Measurements from ENCODE around the gene EIF1AD.

EIF1AD gene

DNA sequence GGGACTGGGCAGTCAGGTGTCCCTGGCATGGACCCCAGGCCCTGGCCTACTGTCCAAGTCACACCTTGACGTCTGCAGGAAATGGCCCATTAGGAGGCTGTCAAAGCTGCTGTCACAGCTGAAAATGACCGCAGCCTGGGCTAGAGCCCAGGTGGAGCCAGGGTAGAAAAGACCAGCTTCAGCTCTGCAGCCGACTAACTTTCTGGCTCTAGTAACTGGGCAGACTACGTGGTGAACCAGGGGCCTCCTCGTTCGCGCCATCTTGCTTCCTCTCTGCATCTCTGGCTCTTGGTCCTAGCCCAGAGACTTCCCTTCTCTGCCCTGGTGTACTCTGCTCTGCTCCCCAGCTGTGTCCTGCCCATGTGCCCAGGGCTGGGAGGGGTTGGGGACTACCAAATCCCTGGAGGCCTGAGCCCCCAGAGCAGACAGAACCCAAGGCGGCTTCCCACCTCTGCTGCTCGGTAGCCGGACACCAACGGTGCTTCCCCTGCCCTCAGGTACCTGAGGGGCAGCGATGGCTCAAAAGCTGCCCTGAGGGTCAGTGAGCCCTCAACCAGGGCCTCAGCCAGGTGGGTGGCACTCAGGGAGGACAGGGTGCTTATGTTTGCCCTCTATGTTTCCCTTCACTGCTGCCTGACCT, 20.7 kb downstream of the EIF1AD start:
- no peaks in the 10 kb centered on the region for H4K20me1 ChIP-seq (ENCODE audit: insufficient read depth)
- no peaks in the 10 kb centered on the region for H3K27me3 ChIP-seq (ENCODE audit: insufficient read depth, low read depth)

DNA sequence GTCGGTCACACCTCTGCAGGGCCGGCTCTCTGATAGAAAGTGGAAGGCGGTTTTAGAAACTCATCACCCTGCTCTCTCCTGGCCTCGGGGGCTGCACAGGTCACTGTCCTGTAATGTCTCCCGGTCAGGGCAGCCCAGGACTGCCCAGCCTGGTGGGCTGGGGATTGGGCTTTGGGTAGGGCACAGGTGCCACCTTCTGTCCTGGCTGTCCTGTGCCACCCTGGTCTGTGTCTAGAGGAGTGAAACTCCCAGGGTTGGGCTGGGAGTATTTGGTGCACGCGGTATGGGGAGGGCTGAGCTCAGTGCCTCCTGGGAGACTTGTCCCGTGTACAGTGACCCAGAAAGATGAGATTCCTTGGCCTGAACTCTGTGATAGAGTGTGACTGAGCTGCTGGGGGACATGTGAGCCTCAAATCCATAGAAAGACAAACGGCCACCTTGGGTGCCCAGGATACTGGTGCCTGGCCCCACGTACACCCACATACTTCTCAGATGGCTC, 22.6 kb downstream of the EIF1AD start:
- Histone ChIP-seq H3K27ac (no peak overlapping the region), H3K79me2 (ENCODE audit: insufficient read depth, low read depth) (no peaks in the 10 kb centered on the region), H3K4me1 (ENCODE audit: low read depth, poor library complexity, severe bottlenecking) (no peaks in the 10 kb centered on the region), H3K36me3 (ENCODE audit: insufficient read depth) (no peaks in the 10 kb centered on the region), H4K20me1 (ENCODE audit: insufficient read depth) (no peaks in the 10 kb centered on the region), H3K9ac (no peak overlapping the region), H2AFZ (ENCODE audit: low read depth) (no peak overlapping the region), H3K4me3 (IDR thresholded peaks at IDR 0.05; ENCODE audit: insufficient read depth, low read depth, low read length) (no peak overlapping the region), H3K27me3 (ENCODE audit: insufficient read depth, low read depth) (no peaks in the 10 kb centered on the region), H3K4me2 (no peak overlapping the region)
- TF ChIP-seq, protein P1, sequence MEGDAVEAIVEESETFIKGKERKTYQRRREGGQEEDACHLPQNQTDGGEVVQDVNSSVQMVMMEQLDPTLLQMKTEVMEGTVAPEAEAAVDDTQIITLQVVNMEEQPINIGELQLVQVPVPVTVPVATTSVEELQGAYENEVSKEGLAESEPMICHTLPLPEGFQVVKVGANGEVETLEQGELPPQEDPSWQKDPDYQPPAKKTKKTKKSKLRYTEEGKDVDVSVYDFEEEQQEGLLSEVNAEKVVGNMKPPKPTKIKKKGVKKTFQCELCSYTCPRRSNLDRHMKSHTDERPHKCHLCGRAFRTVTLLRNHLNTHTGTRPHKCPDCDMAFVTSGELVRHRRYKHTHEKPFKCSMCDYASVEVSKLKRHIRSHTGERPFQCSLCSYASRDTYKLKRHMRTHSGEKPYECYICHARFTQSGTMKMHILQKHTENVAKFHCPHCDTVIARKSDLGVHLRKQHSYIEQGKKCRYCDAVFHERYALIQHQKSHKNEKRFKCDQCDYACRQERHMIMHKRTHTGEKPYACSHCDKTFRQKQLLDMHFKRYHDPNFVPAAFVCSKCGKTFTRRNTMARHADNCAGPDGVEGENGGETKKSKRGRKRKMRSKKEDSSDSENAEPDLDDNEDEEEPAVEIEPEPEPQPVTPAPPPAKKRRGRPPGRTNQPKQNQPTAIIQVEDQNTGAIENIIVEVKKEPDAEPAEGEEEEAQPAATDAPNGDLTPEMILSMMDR (conservative IDR thresholded peaks at IDR 0.05; ENCODE audit: low read depth, low read length) = no peak

More for the DNA sequence above, 20.7 kb downstream of the EIF1AD start:
- Histone ChIP-seq H3K4me1 (ENCODE audit: low read depth, poor library complexity, severe bottlenecking) (no peaks in the 10 kb centered on the region), H3K79me2 (ENCODE audit: insufficient read depth, low read depth) (no peaks in the 10 kb centered on the region), H3K36me3 (ENCODE audit: insufficient read depth) (no peaks in the 10 kb centered on the region), H3K4me2 (no peak overlapping the region), H2AFZ (ENCODE audit: low read depth) (no peak overlapping the region), H3K27ac (no peak overlapping the region), H3K9ac (no peak overlapping the region), H3K4me3 (IDR thresholded peaks at IDR 0.05; ENCODE audit: insufficient read depth, low read depth, low read length) (no peak overlapping the region)
- TF ChIP-seq, protein P1 (conservative IDR thresholded peaks at IDR 0.05; ENCODE audit: low read depth, low read length) = no peak

DNA sequence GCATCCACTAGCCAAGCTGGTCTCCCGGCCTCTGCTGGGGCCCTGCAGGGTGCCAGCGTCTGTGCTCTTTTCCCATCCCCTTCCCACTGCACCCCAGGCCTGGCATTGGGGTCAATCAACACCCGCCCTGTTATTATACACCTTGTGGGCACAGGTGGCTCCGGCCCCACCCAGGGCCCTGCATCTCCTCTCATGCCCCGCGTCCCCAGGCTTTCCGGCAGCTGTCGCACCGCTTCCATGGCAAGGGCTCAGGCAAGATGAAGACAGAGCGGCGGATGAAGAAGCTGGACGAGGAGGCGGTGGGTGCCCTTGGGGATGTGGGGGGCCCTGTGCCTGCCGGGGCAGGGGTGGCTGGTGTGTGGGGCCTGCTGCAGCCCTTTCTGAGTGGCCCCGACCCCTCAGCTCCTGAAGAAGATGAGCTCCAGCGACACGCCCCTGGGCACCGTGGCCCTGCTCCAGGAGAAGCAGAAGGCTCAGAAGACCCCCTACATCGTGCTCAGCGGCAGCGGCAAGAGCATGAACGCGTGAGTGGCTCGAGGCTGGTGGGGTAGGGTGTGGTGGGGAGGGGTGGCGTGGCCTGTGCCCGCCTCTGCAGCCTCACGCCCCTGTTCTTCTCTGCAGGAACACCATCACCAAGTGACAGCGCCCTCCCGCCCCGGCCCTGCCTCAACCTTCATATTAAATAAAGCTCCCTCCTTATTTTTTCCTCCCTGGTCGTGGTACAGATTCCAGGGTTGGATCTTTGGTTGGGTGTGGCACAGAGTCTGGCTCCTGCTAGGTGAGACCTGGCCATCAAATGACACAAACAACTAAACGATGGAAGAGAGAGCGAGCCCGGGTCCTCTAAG, 23.3 kb downstream of the EIF1AD start:
- no peak overlapping the region for H3K4me3 ChIP-seq (IDR thresholded peaks at IDR 0.05; ENCODE audit: insufficient read depth, low read depth, low read length)
- H4K20me1 ChIP-seq (ENCODE audit: insufficient read depth) = no peaks in the 10 kb centered on the region
- no peaks in the 10 kb centered on the region for H3K4me1 ChIP-seq (ENCODE audit: low read depth, poor library complexity, severe bottlenecking)
- no peak overlapping the region for H2AFZ ChIP-seq (ENCODE audit: low read depth)
- no peaks in the 10 kb centered on the region for H3K27me3 ChIP-seq (ENCODE audit: insufficient read depth, low read depth)
- H3K4me2 ChIP-seq = no peak overlapping the region
- no peaks in the 10 kb centered on the region for H3K79me2 ChIP-seq (ENCODE audit: insufficient read depth, low read depth)
- TF ChIP-seq, protein P1 (conservative IDR thresholded peaks at IDR 0.05; ENCODE audit: low read depth, low read length) = no peak
- no peak overlapping the region for H3K27ac ChIP-seq
- no peak overlapping the region for H3K9ac ChIP-seq
- H3K36me3 ChIP-seq (ENCODE audit: insufficient read depth) = no peaks in the 10 kb centered on the region

DNA sequence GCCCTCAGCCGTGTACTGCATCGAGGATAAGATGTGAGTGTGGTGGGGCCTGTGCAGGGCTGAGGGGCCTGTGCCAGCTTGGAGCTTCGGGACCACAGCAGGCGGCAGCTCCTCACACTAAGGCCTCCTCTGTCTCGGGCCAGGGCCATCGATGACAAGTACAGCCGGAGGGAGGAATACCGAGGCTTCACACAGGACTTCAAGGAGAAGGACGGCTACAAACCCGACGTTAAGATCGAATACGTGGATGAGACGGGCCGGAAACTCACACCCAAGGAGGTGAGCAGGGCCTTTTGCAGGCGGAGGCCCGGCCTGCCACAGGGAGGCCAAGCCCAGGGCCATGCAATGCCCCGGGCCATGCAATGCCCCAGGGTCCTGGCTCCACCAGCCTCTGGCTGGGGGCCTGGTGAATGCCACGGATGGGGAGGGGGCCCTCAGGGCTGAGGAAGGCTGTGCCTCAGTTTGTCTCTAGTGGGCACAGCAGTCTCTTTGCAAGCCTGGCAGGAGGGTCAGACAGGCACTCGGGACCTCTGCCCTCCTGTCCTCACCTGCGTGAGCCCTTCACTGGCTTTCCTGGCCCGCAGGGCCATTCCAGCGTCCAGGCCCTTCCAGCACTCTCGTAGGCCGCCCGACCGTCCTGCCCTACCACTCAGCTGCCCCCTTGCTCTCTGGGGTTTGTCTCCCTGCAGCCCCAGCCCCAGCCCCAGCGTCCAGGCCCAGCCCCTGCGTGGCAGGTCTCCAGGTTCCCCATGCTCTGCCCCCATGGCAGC, 24.2 kb downstream of the EIF1AD start:
- Histone ChIP-seq H4K20me1 (ENCODE audit: insufficient read depth) (no peaks in the 10 kb centered on the region), H3K27ac (no peak overlapping the region), H3K79me2 (ENCODE audit: insufficient read depth, low read depth) (no peaks in the 10 kb centered on the region), H3K9ac (no peak overlapping the region), H3K36me3 (ENCODE audit: insufficient read depth) (no peaks in the 10 kb centered on the region), H3K4me2 (no peak overlapping the region), H3K4me1 (ENCODE audit: low read depth, poor library complexity, severe bottlenecking) (no peaks in the 10 kb centered on the region), H3K27me3 (ENCODE audit: insufficient read depth, low read depth) (no peaks in the 10 kb centered on the region), H3K4me3 (IDR thresholded peaks at IDR 0.05; ENCODE audit: insufficient read depth, low read depth, low read length) (no peak overlapping the region), H2AFZ (ENCODE audit: low read depth) (no peak overlapping the region)
- TF ChIP-seq, protein P1 (conservative IDR thresholded peaks at IDR 0.05; ENCODE audit: low read depth, low read length) = no peak
